Ovary (tissue), 3 donors: ENCODE data around the gene MYH15.

Source experiments
- CTCF ChIP-seq, 3 donors: fragments of 450-650 bp in 2 of 3; fragments of 200-600 bp in 1 of 3; IDR thresholded peaks; one replicate each; pipeline versions ENCODE4 v1.5.1 to v1.8.0; 2016 to 2022; ENCODE audit warnings: antibody characterized with exemption in 3 of 3, mild to moderate bottlenecking in 1 of 3
- EP300 ChIP-seq: sonication (generic); formaldehyde crosslinking; IDR thresholded peaks from one replicate; pipeline ENCODE4 v1.6.1; 2017; ENCODE audit warnings: antibody characterized with exemption
- POLR2A ChIP-seq: fragments of 450-650 bp; IDR thresholded peaks from one replicate; pipeline ENCODE4 v1.6.1; 2017; ENCODE audit warnings: antibody characterized with exemption, mild to moderate bottlenecking, moderate library complexity
- donor health status: DM: no; HTN: no; CAD: no.

GRCh38 chr3:108381529-108382140, 128.8 kb downstream of the MYH15 start:
- no peak for TF ChIP-seq CTCF (IDR thresholded peaks at IDR 0.05)
- no peak for TF ChIP-seq POLR2A
- no peak for TF ChIP-seq EP300
